ENCODE results near the gene TSR3.

The TSR3 gene

DNA sequence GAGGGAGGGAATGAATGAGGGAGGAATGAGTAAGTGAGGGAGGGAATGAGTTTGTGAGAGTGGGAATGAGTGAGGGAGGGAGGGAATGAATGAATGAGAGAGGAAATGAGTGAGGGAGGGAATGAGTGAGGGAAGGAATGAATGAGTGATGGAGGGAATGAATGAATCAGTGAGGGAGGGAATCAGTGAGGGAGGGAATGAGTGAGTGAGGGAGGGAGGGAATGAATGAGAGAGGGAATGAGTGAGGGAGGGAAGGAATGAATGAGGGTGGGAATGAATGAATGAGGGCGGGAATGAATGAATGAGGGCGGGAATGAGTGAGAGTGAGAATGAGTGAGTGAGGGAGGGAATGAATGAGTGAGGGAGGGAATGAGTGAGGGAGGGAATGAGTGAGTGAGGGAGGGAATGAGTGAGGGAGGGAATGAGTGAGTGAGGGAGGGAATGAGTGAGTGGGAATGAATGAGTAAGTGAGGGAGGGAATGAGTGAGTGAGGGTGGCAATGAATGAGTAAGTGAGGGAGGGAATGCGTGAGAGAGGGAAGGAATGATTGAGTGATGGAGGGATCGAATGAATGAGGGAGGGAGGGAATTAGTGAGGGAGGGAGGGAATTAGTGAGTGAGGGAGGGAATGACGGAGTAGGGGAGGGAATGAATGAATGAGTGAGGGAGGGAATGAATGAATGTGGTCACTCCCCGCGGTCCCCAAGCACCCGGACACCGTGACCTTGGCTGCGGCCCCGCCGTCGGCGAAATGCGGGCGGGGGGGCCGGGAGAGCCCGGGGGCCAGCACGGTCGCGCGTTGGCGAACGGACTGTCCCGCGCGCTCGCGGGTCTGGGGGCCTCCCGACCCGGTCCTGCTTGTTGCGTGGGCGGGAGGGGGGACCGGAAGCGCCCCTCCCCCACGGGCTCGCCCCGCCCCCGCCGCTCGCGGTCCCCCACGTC is 43.4 kb downstream of the TSR3 start:
- no peak for TF ChIP-seq CTCF (IDR thresholded peaks at IDR 0.05; ENCODE audit: insufficient read depth, low read depth, low read length, missing control alignments)
- DNase-seq (ENCODE audit: low read depth), result peak; percentile 60
- H3K4me3 ChIP-seq (ENCODE audit: low read length), result peak overlapping the region; percentile 67

DNA sequence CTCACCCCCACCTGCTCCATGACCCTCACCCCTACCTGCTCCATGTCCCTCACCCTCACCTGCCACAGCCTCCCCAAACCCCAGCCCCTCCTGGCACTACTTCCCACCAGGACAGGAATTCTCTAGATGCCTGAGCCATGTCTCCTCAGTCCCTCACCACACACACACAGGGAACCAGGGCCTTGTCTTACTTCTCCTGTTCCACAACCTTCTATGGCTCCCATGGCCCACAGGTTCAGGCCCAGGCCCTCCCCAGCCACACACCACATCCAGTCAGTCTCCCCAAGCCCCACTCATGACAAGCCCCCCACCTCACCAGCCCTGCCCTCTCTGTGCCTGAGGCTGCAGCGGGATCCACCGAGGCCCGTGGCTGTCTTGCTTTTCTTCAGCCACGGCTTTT is 45.3 kb downstream of the TSR3 start:
- no peak overlapping the region for H3K4me3 ChIP-seq (ENCODE audit: low read length)
- TF ChIP-seq CTCF (IDR thresholded peaks at IDR 0.05; ENCODE audit: insufficient read depth, low read depth, low read length, missing control alignments), result no peak
- DNase-seq (ENCODE audit: low read depth), result no peak

DNA sequence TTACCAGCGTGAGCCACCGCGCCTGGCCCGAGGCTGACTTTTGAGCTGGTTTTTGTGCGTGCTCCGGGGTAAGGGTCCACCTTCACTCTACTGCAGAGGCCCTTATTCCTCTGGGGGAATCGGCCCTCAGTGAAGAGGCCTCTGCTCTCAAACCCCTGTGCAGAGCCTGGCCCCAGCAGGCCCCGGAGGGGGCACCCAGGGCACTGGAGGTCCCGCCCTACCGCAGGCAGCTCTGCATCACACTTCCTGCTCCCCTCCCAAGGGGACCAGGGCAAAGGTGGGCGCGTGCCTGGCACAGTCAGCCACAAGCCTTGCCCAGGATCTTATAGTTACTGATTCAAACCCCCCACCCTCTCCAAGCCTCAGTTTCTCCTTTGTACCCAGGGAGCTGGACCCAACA is 45.9 kb downstream of the TSR3 start:
- H3K4me3 ChIP-seq (ENCODE audit: low read length), result no peak overlapping the region
- DNase-seq (ENCODE audit: low read depth), result no peak
- no peak for TF ChIP-seq CTCF (IDR thresholded peaks at IDR 0.05; ENCODE audit: insufficient read depth, low read depth, low read length, missing control alignments)

- TF ChIP-seq CTCF (IDR thresholded peaks at IDR 0.05; ENCODE audit: insufficient read depth, low read depth, low read length, missing control alignments), result no peak
- DNase-seq (ENCODE audit: low read depth), result no peak
- H3K4me3 ChIP-seq (ENCODE audit: low read length), result no peak overlapping the region
Measured at GRCh38 chr16:1301562-1301961, 50.1 kb downstream of the TSR3 start.

GRCh38 chr16:1300664-1301476 is 50.8 kb downstream of the TSR3 start:
- no peak overlapping the region for H3K4me3 ChIP-seq (ENCODE audit: low read length)

DNA sequence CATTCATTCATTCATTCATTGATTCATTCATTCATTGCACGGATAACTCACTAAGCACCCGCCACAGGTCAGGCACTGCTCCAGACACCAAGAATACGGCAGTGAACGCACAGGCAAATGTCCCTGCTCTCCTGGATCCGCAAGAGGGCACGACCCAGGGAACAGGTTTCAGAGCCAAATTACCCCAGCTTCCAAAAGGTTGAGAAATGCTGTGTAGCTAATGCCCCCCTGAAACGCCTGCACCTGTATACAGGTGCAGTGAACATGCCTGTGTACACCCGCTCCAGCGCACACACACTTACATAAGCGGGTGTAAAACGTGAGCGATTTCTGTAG is 51.8 kb downstream of the TSR3 start:
- DNase-seq (ENCODE audit: low read depth), result no peak

More at GRCh38 chr16:1300664-1301476, 50.8 kb downstream of the TSR3 start:
- peak; percentile 50 for DNase-seq (ENCODE audit: low read depth)
- TF ChIP-seq CTCF (IDR thresholded peaks at IDR 0.05; ENCODE audit: insufficient read depth, low read depth, low read length, missing control alignments), result peak; percentile 75

More for the DNA sequence above, 51.8 kb downstream of the TSR3 start:
- TF ChIP-seq CTCF (IDR thresholded peaks at IDR 0.05; ENCODE audit: insufficient read depth, low read depth, low read length, missing control alignments), result no peak
- no peak overlapping the region for H3K4me3 ChIP-seq (ENCODE audit: low read length)
